ENCODE measurements around the gene SNAP47.
A peak's percentile ranks its signal among the peaks of the same experiment; 100 is the strongest.

Gene SNAP47

DNA sequence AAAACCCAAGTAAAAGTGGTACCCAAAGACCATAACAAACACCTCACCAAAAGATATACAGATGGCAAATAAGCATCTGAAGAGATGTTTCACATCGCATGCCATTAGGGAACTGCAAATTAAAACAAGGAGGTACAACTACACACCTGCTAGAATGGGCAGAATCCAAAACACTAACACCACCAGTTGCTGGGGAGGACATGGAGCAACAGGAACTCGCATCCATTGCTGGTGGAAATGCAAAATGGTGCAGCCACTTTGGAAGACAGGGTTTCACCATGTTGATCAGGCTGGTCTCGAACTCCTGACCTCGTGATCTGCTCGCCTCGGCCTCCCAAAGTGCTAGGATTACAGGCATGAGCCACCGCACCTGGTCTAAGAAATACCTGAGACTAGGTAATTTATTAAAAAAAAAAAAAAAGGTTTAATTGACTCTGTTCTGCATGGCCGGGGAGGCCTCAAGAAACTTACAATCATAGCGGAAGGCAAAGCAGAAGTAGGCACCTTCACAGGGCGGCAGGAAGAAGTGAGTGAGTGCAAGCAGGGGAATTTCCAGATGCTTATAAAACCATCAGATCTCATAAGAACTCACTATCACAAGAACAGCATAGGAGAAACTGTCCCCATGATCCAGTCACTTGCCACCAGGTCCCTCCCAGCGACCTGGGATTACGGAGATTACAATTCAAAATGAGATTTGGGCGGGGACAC is 50.0 kb downstream of the SNAP47 start:
- DNase-seq (ENCODE audit: low spot score), result no peak

DNA sequence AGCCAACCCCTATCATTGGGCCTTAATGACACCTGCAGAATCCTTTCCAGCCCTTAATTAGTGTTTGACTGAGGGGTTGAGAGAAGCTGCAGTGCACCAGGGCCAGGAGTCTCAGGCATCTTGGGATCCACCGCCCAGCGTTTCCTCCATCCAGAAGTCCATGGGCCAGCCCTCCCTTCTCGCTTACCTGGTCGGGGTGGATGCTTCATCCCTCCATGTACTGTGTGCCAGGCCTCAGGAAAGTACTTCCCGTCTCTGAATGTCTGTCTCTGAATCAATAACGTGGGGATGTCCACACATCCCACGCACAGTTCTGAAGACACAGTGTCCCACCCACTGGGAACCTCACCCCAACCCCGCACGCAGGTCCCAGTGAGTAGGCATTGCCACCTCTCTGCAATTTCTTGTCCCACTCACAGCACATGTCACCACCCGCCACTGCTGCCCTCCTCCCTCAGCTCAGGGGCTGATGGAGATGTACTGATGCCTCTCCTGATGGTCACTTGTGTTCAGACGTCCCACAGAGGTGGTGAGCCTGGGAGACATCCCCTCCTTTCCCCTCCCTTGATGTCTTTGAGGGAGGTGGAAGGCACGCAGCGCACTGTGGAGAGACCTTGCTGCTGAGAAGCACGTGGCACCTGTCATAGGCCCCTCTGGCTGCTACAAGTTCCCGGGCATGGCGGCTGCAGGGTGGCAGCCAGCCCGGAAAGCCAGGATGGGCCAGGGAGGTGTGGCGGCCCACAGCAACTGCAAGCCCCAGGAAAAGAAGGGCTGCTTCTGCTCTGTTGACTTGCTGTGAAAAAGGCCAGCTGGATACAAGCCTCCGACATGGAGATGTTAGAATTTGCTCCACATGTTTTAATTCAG is 50.8 kb downstream of the SNAP47 start:
- DNase-seq (ENCODE audit: low spot score), result peak; percentile 10

DNA sequence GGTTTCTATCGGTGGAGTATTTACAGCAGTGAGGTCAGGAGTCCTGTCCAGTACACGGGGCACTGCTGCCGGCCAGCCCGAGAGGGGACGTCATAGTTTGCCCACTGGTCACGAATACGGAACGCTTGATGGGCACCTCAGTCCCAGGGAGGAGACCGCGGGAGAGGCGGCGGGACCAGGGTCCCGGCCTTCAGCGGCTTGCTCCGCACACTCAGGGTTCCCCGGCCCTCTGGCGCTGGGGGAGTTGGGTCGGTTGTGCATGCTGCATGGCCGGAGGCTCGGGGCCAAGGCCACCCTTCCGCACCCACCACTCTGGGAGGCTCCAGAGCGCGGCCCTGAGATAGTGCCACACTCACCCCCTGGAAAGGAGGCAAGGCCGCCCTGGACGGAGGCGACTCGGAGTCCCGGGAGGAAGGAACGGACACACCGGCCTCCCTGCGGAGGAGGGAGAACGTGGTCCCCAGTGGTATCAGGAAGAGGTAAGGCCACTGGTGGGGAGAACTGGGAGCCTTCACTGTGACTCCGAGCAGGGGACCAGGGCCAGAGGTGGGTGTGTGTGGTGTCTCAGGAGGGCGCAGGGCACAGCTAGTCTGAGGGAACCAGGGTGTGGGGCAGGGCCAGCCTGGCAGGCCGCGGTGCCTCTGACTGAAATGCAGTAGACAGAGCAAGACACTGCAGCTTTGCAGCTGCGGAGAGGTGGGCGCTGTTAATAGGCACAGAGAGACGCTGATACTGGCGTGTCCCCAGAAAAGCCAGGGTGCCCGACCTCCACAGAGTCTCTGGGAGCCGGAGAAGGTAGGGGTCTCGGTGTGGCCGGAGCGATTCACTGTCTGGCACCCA is 51.7 kb downstream of the SNAP47 start:
- no peak for DNase-seq (ENCODE audit: low spot score)

DNA sequence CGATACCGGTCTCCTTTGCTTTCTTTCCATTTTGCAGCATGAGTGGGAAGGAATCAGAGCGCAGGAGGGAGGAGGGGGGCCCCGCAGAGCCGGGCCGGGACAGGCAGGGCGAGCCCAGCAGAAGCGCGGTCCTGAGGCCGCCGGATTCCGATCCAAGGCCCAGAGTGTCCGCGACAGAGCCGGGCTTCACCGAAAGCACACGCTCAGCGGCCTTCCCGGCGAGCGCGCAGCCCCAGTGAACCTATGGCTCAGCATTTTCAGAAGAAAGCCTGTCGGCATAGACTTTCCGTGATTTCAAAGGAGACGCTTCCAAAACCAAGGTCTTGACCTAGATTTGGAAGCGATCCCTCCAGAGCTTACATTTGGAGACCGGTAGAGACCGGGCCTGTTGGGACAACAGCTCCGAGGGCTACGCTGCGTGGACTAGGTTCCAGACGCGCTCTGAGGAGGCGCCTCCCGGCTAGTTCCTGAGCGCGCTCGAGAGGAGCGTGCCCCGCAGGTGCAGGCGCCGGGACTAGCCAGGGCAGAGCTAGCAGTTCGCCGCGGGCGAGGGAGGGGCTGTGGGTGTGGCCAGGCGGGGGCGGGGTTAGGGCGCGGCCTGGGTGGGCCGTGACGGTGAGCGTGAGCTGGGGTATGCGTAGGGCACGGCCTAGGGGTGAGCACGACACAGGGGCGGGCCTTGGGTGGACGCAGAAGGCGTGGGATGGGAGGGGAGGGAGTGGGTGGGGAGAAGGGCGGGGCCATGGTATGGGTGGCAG is 52.5 kb downstream of the SNAP47 start:
- peak; percentile 95 for DNase-seq (ENCODE audit: low spot score)

DNA sequence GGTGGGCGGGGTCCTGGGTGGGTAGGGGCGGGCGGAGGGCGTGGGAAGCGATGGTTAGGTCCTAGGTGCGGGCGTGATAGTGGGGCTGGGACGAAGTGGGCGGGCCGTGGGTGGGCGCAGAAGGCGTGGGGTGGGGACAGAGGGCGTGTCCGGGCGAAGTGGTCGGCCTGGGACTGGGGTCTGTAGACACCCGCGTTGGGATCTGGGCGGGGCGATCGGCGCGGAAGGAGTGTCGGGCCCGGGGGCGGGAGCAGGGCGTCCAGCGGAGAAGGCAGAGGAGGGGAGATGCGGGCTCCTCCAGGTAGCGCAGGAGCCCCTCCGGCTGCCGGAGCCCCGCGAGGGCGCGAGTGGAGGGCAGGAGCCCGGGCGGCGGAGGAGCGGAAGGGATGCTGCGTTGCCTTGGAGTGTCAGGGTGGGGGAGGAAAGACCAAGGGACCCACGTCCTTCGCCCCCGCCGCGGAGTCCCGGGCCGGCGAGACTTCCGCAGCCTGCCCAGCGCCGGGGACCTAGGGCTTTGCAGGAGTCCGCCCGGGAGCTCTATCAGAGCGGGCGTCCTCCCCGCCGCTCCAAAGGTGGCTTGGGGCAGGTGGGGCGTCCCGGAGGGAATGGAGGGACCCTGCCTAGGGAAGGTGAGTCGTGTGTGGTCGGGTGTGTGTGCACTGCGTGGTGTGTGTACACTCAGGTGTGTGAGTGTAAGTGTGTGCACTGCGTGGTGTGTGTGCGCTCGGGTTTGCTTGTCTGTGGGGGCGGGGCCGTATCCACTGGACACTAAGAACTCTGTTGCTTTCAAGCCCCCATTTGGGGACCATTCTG is 53.2 kb downstream of the SNAP47 start:
- DNase-seq (ENCODE audit: low spot score), result no peak

DNA sequence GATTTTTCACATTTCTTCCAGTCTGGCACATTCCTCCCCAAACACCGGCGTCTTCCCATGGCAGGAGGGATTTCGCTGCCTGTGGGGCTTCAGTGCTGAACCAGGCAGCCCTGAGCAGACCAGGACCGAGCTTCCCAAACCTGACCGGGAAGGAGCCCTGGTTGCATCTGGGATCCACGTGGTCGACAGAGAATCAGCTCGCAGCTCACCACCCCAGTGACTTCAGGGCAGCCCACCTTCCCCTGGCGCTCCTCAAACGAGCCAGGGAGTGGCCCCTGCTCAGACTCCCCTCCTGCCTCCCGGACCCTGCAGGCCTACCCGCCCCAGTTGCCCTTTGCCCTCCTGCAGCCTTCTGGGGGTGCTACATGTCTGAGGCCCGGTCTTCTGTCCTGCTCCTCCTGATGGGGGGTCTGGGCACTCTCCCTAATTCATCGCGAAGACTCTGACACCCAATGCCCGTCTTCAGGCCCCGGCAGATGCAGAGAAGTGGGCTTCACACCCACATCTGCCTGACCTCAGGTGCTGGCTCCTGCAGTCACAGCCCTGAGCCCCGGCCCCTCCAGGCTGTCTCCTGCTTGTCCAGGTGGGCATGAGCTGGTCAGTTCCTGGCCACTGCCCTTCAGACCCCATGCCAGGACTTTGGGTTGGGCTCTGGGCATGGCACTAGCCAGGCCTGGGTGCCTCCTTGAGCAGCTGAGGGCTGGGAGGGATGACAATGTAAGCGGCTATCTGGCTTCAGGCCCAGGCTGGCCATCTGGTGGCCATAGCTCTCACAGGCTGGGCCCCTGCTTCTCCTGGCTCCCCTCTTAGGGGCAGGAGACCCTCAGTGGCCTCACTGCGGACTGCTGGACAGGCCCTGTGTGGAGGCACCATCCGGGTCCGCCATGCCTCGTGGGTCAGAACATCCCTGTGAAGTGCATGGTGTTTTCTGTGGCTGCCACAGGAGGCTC is 54.1 kb downstream of the SNAP47 start:
- no peak for DNase-seq (ENCODE audit: low spot score)

DNA sequence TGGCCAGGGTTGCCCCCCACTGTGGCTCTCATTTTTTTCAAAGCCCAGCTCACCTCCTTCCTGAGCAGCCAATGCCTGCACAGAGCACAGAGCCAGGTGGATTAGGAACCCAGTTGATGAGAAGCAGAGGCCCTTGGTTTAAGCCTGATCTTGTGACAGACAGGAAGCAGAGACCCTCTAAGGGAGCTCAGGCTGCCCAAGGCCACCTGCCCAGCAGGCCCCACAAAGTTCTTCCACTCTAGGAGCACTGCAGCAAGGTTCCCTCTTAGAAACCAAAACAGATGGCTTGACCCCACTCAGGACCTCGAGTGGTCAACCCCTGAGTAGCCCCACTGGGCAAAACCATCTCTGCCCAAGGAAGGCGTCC is 54.8 kb downstream of the SNAP47 start:
- no peak for DNase-seq (ENCODE audit: low spot score)

DNA sequence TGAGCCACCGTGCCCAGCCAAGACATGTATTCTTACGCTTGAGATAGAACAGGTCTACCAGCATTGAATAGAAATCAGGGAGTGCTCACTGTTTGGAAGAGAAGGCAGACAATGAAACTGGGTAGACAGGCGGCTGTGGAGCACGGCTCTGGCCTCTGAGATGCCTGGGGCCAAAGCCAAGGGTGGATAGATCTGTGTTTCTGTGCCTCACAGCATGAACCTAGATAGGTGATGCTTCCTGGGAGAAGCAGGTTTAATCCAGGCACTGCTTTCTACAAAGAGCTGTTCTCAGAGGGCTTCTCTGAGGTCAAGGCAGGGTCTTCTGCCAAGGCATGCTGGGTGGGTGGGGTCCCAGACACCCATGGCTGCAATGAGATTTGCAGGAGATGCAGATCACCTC is 55.6 kb downstream of the SNAP47 start:
- no peak for DNase-seq (ENCODE audit: low spot score)

DNA sequence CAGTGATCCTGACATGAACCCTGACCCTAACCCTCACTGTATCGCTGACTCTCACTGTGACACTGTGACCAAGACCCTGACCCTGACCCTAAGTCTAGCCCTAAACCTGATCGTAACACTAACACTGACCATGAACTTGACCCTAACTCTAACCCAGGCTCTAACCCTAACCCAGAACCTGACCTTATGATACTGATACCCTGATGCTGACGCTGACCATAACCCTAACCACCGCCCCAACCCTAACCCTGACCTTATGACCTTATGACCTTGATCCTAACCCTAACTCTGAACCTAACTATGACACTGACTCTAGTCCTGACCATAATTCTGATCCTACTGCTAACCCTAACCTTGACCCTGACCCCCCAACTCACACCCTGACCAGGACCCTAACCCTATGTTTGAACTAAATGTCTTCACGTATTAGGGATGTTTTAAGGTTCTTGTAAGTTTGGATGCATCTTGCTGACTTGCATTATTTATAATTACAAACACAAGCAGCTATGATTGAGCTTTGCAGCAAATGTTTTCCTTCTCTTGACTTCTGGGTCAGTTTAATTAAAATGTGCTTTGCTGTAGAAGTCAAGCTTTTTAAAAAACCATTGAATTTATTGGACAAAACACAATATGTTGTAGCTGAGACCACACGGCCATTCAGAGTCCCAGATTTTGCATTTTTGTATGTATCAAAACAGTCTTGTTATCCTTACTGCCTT is 56.3 kb downstream of the SNAP47 start:
- no peak for DNase-seq (ENCODE audit: low spot score)

DNA sequence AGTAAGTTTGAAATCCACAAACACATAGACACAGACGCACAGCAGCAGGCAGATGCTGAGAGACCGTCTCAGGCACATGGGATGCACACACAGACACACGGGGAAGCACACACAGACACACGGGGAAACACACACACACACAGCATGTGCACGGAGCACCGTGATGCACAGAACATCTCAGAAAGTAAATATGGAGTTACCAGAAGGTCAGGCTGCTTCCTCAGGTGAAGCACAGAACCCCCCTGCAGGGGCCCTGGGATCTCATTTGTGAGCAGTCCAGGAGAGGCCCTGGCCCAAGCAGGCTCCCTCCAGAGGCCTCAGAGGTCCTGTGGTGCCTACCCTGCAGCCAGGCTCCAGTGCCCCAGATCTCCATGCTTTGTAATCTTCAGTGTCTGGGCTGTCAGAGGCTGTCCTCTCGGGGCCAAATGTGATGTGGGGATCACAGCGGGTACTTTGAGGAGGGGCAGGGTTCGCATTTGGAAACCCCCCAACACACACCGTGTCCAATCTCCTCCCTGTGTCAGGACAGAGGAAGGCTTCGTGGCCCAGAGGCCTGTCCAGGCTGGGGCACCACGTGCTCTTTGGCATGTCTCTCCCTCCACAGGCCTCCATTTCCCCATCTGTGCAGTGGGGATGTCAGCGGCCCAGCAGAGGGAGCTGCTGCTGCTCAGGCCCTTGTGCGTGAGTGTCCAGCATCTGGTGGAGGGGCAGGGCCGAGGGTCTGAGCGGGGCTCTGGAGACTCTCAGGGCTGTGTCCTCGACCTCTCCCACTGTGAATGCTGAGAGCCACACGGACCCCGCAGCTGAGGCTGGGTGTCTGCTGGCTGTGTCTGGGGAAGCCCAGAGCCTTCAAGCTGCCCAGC is 57.2 kb downstream of the SNAP47 start:
- DNase-seq (ENCODE audit: low spot score), result no peak

DNA sequence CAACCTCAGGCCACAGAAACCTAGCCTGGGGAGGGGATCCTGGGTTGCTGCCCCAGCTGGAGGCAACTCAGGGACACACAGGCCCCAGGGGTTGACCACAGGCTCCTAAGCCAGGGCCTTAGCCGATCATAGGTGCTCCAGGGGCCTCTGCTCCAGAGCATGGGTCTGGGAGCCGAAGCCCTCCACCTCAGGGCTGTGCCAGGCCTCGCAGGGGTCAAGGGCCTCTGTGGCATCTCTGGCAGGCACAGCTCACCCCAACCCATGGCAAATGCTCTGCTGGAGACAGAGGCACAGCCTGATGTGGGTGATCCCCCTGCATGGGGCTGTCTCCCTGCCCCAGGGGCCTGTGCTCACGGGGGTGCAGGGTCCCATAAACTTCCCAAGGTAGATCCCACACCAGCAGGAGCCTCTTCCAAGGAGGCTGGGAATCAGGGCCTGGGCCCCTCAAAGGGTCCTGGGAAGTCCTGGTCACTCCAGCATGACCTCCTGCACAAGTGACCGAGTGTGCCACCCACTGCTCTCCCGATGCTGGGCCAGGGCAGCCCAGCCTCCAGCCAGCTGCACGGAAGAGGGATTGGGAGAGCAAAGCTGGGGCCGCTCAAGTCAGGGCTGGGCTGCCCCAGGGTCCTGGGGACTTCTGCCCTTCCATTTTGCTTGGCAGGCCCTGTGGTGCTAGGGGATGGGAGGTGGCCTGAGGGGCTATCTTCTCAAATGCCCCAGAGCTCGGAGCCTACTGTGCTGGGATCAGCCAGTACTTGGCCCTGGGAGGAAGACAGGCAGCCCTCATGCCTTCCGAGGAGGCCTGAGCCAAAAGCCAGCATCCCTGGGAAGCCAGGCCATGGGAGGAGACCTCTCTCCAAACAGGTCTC is 58.1 kb downstream of the SNAP47 start:
- no peak for DNase-seq (ENCODE audit: low spot score)

DNA sequence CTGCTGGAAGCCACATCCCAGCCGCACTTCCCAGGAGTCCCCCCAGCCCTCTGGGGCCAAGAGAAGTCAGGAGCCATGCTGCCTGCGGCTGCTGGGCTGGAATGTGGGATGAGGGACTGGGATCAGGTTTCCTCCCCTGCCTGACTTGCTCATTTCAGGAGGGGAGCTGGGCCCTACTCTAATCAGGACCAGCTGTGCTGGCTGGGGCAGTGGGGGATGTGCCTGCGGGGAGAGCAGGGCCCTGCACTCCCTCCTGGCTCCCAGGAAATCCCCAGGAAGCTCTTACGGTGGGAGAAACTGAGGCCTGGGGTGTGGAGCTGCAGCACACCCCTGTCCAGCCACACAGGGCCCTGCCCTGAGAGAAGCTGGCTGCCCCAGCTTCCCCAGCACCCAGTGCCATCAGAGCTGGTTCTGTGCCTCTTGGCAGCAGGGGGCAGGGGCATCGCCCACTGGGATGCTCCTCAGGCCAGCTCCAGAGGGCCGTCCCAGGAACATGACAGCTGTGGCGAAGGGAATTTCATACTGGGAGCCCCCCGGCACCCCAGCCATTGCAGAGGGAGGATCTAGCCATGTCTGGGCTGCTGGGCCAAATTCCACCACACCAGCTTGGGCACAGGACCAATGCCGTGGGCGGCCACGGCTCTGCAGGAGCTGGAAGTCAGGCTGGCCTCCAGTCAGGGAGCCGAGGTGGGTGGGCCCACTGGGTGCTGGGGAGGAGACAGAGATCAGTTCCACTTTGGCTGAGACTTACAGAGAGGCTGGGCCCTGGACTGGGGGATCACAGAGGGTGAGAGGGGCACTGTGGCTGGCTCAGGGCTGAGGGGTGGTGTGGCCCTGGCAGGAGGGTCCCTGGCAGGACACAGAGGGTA is 58.9 kb downstream of the SNAP47 start:
- DNase-seq (ENCODE audit: low spot score), result peak; percentile 94

DNA sequence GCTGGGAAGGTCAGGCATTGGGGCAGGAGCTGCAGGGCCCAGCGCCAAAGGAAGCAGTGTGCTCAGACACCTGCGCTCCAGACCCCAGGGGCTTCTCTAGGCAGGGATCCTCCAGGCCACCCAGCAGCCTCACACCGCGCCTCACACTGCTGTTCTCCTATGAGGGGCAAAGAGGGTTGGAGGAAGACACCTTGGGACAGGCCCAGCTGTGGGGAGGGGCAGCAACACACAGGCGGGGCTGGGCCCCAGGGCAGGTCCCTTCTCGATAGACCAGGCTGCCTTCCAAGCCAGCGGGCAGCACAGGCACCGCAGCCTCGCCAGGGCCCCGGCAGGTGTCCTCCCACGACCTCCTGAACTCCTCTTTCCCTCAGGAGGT is 59.6 kb downstream of the SNAP47 start:
- no peak for DNase-seq (ENCODE audit: low spot score)

DNA sequence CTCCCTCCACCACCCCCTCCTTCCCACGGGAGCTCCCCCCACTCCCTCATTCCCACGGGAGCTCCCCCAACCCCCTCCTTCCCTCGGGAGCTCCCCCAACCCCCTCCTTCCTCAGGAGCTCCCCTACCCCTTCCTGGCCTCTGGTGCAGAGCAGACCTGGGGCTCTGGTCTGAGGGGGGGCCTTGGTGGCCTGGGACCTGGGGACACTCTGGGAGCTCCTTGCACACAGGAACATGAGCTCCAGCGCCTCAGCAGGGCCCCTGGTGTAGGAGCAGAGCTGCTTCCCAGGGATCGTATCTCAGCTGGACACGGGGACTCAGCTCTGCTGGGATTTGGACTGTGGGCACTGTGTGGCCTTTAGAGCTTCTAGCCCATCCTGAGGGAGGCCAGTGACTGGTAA is 60.5 kb downstream of the SNAP47 start:
- DNase-seq (ENCODE audit: low spot score), result no peak

DNA sequence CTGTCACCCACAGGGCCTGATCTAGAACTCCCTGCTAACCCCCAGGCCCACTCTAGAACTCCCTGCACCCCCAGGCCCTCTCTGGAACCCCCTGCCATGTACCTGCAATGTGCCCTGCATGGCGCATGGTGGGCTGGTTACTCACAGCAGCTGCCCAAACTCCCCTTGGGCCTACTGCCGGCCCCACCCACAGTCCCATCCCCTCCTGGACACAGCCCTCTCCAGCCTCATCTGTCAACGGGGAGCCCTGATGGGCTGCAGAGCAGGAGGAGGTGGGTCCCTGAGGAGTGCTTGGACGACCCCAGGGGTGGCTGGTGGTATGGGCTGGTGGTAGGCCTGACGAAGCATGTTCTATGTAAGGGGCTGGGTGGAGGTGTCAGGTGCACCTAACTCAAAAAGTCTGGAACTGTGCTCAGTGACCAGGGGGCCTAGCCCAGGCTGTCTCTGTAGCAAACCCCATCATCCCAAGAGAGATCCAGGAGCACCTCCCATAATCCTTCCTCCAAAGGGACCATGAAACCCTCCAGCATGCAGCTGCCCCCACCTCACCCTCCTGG is 61.2 kb downstream of the SNAP47 start:
- no peak for DNase-seq (ENCODE audit: low spot score)

DNA sequence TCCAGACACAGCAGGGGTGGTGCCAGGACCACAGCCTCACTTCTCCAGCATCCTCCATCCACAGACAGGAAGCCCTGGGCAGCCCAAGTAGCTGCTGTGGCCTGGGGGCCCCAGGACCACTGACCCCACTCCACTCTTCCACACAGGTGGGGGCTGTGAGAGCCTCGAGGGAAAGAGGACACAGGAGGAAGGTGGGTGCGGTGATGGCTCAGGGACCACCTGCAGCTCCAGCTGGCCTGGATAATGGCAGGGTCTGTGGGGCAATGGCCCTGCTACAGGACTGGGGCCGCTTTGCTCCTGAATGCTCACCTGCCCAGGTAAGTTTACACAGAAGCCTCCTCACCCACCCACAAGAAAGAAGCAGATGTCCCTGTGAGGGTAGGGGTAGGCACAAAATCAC is 61.9 kb downstream of the SNAP47 start:
- DNase-seq (ENCODE audit: low spot score), result no peak

Measured in AG20443 (cell line).